ENCODE measurements around the gene SUSD4.

- TF ChIP-seq RAD21 (IDR thresholded peaks at IDR 0.05; ENCODE audit: low read depth) (no peak), USF1 (IDR thresholded peaks at IDR 0.05) (no peak), MAX (IDR thresholded peaks at IDR 0.05) (no peak)
Measured at GRCh38 chr1:223266632-223267172, 97.3 kb downstream of the SUSD4 start.

Measured in Ishikawa (cell line).